C1 segment of cervical spinal cord (tissue), 14 donors: ENCODE measurements around the gene BBS9.
"Not testable (repeated sequence)": the region's sequence is repeated elsewhere in the genome, so short reads cannot be mapped to it uniquely, and the experiment has no call there.

Source experiments
- DNase-seq, 14 donors: peaks; one replicate each; lab custom pipeline; 2025; lab: John Stamatoyannopoulos, UW

BBS9 gene

GRCh38 chr7:33195264-33195663 is 65.9 kb downstream of the BBS9 start:
- DNase-seq, result no peak

- DNase-seq, result no peak
These were observed 66.9 kb downstream of the BBS9 start for GRCh38 chr7:33196221-33196620.

GRCh38 chr7:33200282-33200681 is 70.9 kb downstream of the BBS9 start:
- DNase-seq, result no peak

DNA sequence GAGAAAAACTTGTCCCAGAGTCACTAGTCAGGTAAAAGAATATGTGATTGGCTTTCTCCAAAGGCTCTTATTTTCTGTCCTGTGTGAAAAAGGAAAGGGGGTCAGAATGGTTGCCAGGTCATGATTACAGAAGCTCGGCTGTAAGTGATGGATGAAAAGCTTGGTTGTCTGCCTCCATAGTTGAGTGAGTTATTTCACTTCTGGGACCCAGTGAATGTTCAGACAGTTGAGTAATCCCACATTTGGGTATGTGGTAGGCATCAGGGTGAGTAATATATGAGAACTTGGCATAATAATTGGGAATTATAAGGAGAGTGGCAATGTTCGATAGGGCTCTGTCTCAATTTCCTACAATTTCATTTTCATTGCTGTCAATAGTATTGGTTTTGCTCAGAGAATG is 72.5 kb downstream of the BBS9 start:
- no peak for DNase-seq

DNA sequence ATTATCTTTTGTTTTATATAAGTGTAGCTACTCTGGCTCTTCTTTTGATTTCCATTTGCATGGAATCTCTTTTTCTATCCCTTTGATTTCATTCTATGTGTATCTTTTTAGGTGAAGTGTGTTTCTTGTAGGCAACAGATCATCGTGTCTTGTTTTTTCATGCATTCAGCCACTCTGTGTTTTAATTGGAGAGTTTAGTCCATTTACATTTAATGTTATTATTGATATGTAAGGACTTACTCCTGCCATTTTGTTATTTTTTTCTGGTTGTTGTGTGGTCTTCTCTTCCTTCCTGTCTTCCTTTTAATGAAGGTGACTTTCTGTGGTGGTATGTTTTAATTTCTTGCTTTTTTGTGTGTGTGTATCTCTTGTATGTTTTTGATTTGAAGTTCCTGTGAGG is 81.6 kb downstream of the BBS9 start:
- no peak for DNase-seq

- DNase-seq, result no peak
These were observed 82.8 kb downstream of the BBS9 start for GRCh38 chr7:33212144-33212543.

DNA sequence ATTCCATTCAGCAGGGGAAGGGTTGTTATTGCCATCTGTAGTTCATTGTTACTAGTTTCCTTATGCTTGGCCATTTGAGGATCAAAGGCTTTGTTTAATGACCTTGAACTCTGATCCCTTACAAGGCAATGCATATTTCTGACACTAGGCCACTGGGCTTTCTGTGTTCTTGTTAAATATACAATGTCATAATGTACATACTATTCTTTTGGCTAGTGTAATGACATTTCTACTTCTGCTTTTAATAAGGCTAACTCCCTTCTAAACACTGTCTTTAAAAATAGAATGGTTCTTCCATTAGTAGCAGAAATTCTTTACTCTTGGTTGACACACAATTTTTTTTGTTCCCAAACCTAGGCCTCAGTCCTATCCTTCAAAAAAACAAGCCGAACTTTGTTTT is 86.6 kb downstream of the BBS9 start:
- no peak for DNase-seq

DNA sequence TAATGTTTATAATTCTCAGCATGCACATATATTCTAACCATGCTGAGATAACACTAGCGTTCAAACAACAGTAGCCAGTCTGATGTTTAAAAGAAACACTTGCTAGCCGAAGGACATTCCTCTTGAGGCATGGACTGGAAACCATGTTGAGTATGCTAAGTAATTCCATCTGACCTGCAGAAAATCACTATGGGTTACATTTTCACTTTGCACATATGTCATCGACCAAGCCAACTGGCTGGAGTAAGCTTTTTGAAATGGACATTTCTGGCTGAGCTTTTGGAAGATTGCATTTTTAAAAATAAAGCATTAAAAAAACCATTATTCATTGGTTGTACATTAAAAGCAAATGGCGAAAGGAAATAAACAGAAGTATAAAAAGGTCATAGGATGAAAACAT is 88.2 kb downstream of the BBS9 start:
- DNase-seq, result no peak

DNA sequence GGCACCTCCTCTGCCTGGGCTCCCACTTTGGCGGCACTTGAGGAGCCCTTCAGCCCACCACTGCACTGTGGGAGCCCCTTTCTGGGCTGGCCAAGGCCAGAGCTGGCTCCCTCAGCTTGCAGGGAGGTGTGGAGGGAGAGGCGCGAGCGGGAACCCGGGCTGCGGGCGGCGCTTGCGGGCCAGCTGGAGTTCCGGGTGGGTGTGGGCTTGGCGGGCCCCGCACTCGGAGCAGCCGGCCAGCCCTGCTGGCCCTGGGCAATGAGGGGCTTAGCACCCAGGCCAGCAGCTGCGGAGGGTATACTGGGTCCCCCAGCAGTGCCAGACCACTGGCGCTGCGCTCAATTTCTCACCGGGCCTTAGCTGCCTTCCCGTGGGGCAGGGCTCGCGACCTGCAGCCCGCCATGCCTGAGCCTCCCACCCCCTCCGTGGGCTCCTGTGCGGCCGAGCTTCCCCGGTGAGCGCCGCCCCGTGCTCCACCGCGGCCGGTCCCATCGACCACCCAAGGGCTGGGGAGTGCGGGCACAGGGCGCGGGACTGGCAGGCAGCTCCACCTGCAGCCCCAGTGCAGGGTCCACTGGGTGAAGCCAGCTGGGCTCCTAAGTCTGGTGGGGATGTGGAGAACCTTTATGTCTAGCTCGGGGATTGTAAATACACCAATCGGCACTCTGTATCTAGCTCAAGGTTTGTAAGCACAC is 89.6 kb downstream of the BBS9 start:
- not testable (repeated sequence) for DNase-seq

DNA sequence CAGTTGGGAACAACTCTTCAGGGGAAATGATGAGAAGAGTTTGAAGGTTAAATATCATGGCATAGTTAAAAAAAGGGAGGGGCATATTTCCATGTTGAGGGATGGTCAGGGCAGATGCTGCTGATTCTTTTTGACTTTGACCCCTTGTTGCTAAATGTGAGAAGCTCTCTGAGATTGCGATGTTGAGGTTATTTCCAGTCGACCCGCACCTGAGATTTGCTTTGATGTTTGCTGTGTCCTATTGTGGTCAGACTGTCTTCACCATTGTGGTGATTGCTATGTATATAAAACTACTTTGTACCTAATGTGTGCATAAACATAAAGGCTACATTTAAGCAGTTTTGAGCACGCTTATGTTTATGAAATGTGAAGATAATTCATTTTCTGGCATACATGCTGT is 90.9 kb downstream of the BBS9 start:
- no peak for DNase-seq

DNA sequence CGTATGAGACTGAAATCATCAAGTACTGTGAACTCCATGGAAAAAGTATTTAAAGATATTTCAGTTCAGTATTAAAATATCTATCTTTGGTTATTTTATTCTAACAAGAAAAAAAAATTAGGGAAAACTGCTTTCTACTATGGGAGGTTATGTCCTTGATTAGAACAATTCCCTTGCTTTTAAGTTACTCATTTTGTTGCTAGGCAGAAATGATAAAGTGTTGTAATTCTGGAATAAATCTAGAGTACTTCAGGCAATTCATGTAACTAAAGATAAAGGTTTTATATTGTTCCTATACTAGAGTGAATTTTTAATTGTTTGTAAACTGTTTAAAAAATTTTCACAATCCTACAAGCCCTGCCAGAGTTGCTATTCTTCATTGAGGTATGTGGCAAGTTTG is 92.0 kb downstream of the BBS9 start:
- DNase-seq, result no peak

- DNase-seq, result no peak
These were observed 103.3 kb downstream of the BBS9 start for GRCh38 chr7:33232632-33233145.

DNA sequence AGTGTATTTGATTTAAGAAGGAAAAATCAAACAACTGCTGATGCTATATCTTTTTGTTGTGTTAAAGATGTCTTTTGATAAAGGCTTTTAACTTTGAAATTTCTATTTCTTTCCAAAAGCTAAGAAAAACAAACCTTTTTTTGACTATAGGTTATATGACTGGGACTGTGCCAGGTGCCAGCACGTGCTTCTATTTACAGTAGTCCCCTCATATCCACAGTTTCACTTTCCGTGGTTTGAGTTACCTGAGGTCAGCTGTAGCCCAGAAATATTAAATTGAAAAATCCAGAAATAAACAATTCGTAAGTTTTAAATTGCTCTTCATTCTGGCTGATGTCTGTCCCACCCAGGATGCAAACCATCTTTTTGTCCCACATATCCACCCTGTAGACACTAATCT is 104.3 kb downstream of the BBS9 start:
- no peak for DNase-seq

- no peak for DNase-seq
These were observed 107.7 kb downstream of the BBS9 start for GRCh38 chr7:33237036-33237435.

DNA sequence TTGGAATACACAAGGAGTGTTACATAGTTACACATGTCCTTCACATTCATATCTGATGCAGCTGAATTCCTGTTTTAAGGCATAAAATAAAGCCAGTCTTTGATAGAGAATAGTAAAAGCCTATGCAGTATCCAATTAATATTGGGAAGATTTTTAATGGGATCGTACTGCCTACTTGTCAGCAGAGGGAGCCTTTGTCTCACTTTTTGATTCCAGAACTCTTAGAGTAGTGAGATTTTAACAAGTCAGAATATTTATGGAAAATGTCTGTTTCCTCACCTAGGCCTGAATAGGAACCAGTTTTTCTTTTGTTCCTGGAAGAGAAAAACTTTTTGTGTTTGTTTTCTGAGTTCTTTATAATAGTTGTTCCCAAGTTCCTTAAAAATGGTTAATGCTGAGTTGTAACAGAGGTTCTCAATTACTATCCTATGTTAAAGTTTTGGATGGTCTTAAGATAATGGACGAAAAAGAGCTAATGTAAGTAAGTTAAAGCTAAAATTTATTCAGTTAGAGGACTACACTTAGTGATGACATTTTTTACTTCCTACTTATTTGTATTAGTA is 114.0 kb downstream of the BBS9 start:
- peak in 2 of 14 donors; percentile 4 to 7 for DNase-seq

- no peak for DNase-seq
These were observed 119.3 kb downstream of the BBS9 start for GRCh38 chr7:33248671-33249070.

DNA sequence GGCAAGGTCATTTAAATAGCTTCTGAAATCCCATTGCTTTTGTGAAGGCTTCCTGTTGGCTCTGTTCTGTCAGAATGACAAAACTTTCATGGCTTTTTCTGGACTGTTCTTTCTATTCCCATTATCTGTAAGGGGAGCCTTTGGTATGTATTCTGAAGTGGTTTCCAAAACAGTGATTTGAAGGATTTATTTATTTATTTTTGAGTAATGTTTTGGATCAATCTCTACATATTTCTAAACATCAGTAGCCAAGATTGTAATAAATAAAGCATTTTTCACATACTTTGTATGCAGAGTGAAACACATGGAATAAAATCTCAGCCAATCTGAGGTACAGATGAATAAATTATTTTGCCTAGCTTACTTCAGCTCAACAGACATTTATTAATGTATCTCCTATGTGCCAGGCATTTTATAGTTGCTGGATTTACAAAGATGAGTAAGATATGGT is 121.1 kb downstream of the BBS9 start:
- DNase-seq, result no peak

DNA sequence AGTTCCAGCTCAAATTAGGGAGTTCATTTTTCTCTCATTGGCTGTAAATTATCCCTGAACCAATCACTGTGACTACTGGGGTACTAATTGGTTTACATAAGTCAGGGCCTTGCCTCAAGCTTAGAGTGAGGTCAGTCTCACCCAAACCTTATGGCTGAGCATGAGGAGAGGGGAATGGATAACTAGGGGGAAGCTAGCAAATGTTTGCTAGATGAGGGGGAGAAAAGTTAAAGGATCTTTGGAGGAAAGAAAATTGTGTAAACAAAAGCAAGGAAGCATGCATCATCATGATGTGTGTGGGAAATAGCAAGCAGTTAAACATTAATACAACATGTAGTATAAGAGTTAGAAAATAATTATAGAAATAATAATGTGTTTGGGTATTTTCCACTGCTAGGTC is 121.9 kb downstream of the BBS9 start:
- no peak for DNase-seq

- no peak for DNase-seq
These were observed 129.2 kb downstream of the BBS9 start for GRCh38 chr7:33258491-33258951.

DNA sequence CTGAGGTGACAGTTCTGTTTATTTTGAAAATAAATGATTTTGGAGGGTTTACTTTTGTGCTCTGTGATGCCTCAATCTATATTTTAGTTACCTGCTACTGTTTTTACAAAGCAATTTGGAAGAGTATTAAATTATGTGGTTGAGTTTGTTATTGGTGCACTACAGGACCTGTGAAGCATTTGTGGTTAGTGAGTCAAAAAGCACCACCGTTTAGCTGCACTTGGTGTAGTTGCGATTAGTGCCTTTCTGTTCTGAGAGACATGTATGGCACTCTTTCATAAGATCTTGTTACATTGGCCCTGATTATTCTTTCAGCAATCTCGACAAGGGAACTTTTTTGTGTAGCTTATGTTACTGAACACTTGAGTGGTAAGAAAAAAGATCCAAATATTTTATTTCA is 132.2 kb downstream of the BBS9 start:
- DNase-seq, result no peak

DNA sequence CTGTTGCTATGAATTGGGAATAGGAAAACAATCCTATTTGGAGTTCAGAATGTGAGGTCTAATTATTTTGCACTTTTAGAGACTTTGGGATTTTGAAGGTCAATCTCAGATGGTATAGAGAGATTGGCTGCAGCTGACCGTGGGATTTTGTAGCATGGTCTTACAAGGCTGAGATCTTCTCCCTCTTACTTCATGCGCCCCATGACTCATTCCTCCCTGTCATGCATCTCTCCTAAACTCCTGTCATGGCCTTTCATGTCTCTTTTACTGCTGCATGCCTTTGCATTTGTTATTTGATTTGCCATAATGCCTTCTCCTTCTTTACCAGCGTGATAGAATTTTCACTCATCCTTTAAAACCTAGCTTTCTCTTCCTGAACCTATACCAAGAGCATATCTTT is 133.1 kb downstream of the BBS9 start:
- no peak for DNase-seq

DNA sequence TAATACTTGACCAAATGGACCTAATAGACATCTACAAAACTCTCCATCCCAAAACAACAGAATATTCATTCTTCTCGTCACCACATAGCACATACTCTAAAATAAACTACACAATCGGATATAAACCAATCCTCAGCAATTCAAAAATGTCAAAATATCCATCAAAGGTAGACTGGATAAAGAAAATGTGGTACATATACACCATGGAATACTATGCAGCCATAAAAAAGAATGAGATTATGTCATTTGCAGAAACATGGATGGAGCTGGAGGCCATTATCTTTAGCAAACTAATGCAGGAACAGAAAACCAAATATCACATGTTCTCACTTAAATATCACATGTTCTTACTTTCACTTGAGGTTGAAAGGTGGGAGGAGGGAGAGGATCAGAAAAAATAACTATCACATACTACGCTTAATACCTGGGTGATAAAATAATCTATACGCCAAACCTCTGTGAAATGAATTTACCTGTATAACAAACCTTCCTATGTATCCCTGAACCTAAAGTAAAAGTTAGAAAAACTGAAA is 142.5 kb downstream of the BBS9 start:
- DNase-seq, result not testable (repeated sequence)

GRCh38 chr7:33273356-33273755 is 144.0 kb downstream of the BBS9 start:
- no peak for DNase-seq
